Measurements from ENCODE around the gene ARL2BP. TPM values are rescaled to one million over a fixed set of nuclear protein-coding genes. Genes with fewer than 3 reads are reported as not detected.

Gene ARL2BP
- total and polyA plus RNA-seq, 2 of the 13 experiments (the other 11 are each of a cell fraction or from before 2014, with no cell fraction given): 64.3 to 67.6 TPM

DNA sequence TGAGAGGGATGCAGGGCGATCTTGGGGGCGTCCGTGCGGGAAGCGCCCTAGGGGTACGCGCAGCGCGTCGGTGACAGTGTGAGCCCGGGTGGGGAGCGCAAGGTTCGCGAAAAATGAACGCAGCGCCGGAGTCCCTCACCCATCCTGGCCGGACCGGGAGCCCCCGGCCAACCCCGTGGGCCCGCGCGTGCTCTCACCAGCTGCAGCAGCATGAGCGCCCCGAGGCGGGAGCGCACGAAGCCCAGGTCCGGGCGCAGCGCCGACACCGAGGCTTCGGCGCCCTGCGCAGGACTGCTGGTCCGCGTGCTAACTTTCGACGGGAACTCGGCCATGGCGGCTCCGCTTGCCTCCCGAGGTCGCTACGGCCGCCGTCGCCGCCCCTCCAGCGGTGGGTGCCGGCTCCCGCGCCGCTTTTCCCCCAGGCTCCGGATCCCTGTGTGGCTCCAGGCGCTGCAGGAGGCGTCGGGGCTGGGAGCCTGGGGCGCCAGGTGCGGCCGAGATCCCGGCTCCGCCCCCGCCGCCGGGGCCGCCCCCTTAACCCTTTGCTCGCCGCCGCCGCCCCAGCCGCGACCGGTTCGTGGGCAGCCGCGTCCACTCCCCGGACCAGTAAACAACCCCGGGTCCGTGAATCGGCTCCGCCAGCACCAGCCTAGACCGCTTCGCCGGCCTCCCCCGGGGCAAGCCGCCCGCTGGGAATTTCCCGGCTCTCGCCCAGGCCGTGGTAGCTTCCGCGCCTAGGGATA, 39.3 kb downstream of the ARL2BP start, which contains the start of gene PLLP (continued):
- TF ChIP-seq, protein P1, sequence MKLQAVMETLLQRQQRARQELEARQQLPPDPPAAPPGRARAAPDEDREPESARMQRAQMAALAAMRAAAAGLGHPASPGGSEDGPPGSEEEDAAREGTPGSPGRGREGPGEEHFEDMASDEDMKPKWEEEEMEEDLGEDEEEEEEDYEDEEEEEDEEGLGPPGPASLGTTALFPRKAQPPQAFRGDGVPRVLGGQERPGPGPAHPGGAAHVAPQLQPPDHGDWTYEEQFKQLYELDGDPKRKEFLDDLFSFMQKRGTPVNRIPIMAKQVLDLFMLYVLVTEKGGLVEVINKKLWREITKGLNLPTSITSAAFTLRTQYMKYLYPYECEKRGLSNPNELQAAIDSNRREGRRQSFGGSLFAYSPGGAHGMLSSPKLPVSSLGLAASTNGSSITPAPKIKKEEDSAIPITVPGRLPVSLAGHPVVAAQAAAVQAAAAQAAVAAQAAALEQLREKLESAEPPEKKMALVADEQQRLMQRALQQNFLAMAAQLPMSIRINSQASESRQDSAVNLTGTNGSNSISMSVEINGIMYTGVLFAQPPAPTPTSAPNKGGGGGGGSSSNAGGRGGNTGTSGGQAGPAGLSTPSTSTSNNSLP (IDR thresholded peaks at IDR 0.05; ENCODE audit: low read depth, low read length): no peak
- TF ChIP-seq ZMYM2 (CRISPR knock-in tag; IDR thresholded peaks at IDR 0.05) (no peak), TEF (CRISPR knock-in tag; IDR thresholded peaks at IDR 0.05) (peak; percentile 84), EP300 (IDR thresholded peaks at IDR 0.05; ENCODE audit: low read depth in 2 of 2, low read length in 2 of 2) (no peak), EP300 (CRISPR knock-in tag; IDR thresholded peaks at IDR 0.05; ENCODE audit: borderline replicate concordance) (peak; percentile 31; the same call in 1 of the 2 replicates), PHF8 (CRISPR knock-in tag; IDR thresholded peaks at IDR 0.05) (peak; percentile 82), GTF2F1 (IDR thresholded peaks at IDR 0.05; ENCODE audit: low read length) (no peak), ZNF17 (CRISPR knock-in tag; IDR thresholded peaks at IDR 0.05) (0 out of 2 replicates have a peak, but pooled peaks have one; percentile 93), AHR (CRISPR knock-in tag; IDR thresholded peaks at IDR 0.05) (0 out of 2 replicates have a peak, but pooled peaks have one; percentile 67), ADNP (CRISPR knock-in tag; IDR thresholded peaks at IDR 0.05) (no peak), SAFB2 (CRISPR knock-in tag; IDR thresholded peaks at IDR 0.05; ENCODE audit: borderline replicate concordance, low read depth) (peak; percentile 85), CEBPB (IDR thresholded peaks at IDR 0.05; ENCODE audit: borderline replicate concordance, low read depth, low read length) (no peak), PCBP1 (IDR thresholded peaks at IDR 0.05; ENCODE audit: borderline replicate concordance, low read depth, low read length) (no peak), SALL1 (CRISPR knock-in tag; IDR thresholded peaks at IDR 0.05) (peak; percentile 81), PRMT3 (CRISPR knock-in tag; IDR thresholded peaks at IDR 0.05; ENCODE audit: borderline replicate concordance, low read depth) (peak; percentile 91; the same call in 1 of the 2 replicates), ARID5B (CRISPR knock-in tag; IDR thresholded peaks at IDR 0.05) (peak; percentile 27; the same call in 1 of the 2 replicates), SALL2 (CRISPR knock-in tag; IDR thresholded peaks at IDR 0.05) (no peak; the same call in none of the 2 replicates)
- TF ChIP-seq, protein P2, sequence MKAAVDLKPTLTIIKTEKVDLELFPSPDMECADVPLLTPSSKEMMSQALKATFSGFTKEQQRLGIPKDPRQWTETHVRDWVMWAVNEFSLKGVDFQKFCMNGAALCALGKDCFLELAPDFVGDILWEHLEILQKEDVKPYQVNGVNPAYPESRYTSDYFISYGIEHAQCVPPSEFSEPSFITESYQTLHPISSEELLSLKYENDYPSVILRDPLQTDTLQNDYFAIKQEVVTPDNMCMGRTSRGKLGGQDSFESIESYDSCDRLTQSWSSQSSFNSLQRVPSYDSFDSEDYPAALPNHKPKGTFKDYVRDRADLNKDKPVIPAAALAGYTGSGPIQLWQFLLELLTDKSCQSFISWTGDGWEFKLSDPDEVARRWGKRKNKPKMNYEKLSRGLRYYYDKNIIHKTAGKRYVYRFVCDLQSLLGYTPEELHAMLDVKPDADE (CRISPR knock-in tag; IDR thresholded peaks at IDR 0.05): peak; percentile 68
- TF ChIP-seq, protein P3, sequence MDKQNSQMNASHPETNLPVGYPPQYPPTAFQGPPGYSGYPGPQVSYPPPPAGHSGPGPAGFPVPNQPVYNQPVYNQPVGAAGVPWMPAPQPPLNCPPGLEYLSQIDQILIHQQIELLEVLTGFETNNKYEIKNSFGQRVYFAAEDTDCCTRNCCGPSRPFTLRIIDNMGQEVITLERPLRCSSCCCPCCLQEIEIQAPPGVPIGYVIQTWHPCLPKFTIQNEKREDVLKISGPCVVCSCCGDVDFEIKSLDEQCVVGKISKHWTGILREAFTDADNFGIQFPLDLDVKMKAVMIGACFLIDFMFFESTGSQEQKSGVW (CRISPR knock-in tag; IDR thresholded peaks at IDR 0.05; ENCODE audit: borderline replicate concordance): peak; percentile 96; the same call in 1 of the 2 replicates
